ENCODE data around the gene TGFA.

GRCh38 chr2:70528929-70529328 is 24.7 kb downstream of the TGFA start:
- TF ChIP-seq CTCF (IDR thresholded peaks at IDR 0.05) (no peak), POLR2A (IDR thresholded peaks at IDR 0.05) (no peak)

All from body of pancreas (tissue), 4 donors.